ENCODE data around the gene ARF6. TPM values are rescaled to one million over a fixed set of nuclear protein-coding genes. Genes with fewer than 3 reads are reported as not detected.

The ARF6 gene
- total and polyA plus RNA-seq, 10 of the 15 experiments (the other 5 are each of a cell fraction or from before 2014, with no cell fraction given) = 46.8 to 128 (median 71.9) TPM

GRCh38 chr14:49865431-49865859 lies 27.4 kb upstream of the ARF6 start (continued):
- no peak for TF ChIP-seq FOXK2 (IDR thresholded peaks at IDR 0.05)
- TF ChIP-seq RB1 (IDR thresholded peaks at IDR 0.05; ENCODE audit: borderline replicate concordance) = peak; percentile 61; the same call in 1 of the 2 replicates
- TF ChIP-seq SMARCA5 (IDR thresholded peaks at IDR 0.05) = peak; percentile 80; the same call in 1 of the 2 replicates
- TF ChIP-seq CBX5 (IDR thresholded peaks at IDR 0.05; ENCODE audit: low read depth) = 0 out of 2 replicates have a peak, but pooled peaks have one; percentile 59
- TF ChIP-seq CEBPZ (IDR thresholded peaks at IDR 0.05; ENCODE audit: low read depth, low read length) = no peak
- TF ChIP-seq SREBF1 (IDR thresholded peaks at IDR 0.05; ENCODE audit: low read length) = no peak
- 0 out of 2 replicates have a peak, but pooled peaks have one; percentile 26 for TF ChIP-seq FOXM1 (IDR thresholded peaks at IDR 0.05; ENCODE audit: low read depth, low read length)
- no peak for TF ChIP-seq BMI1 (IDR thresholded peaks at IDR 0.05; ENCODE audit: borderline replicate concordance)
- TF ChIP-seq BCLAF1 (IDR thresholded peaks at IDR 0.05) = no peak
- peak; percentile 76; the same call in 1 of the 2 replicates for TF ChIP-seq NBN (IDR thresholded peaks at IDR 0.05)
- no peak for TF ChIP-seq SRF (IDR thresholded peaks at IDR 0.05; ENCODE audit: low read depth in 2 of 2, low read length in 2 of 2)
- no peak for TF ChIP-seq PRDM15 (CRISPR knock-in tag; IDR thresholded peaks at IDR 0.05)
- TF ChIP-seq FOS (IDR thresholded peaks at IDR 0.05; ENCODE audit: borderline replicate concordance, extremely low read depth, insufficient read length) = no peak
- TF ChIP-seq SMC3 (IDR thresholded peaks at IDR 0.05; ENCODE audit: borderline replicate concordance, low read length) = peak; percentile 70
- no peak for TF ChIP-seq MTA3 (IDR thresholded peaks at IDR 0.05; ENCODE audit: borderline replicate concordance, low read length)
- no peak for TF ChIP-seq ZNF207 (IDR thresholded peaks at IDR 0.05; ENCODE audit: borderline replicate concordance)
- no peak for TF ChIP-seq IKZF1 (conservative IDR thresholded peaks at IDR 0.05)
- no peak for TF ChIP-seq POLR2AphosphoS5 (IDR thresholded peaks at IDR 0.05; ENCODE audit: low read length)
- no peak for TF ChIP-seq ZNF274 (IDR thresholded peaks at IDR 0.05; ENCODE audit: insufficient read depth, insufficient read length)
- peak; percentile 18; the same call in 1 of the 2 replicates for TF ChIP-seq RUNX3 (IDR thresholded peaks at IDR 0.05; ENCODE audit: low read length)
- TF ChIP-seq RAD21 (IDR thresholded peaks at IDR 0.05; ENCODE audit: insufficient read depth, low read depth, low read length) = peak; percentile 85
- TF ChIP-seq SMAD1 (IDR thresholded peaks at IDR 0.05; ENCODE audit: low read depth, partially characterized antibody) = no peak
- TF ChIP-seq NFIC (IDR thresholded peaks at IDR 0.05; ENCODE audit: low read depth, low read length) = no peak
- 0 out of 2 replicates have a peak, but pooled peaks have one; percentile 8 for TF ChIP-seq YBX1 (IDR thresholded peaks at IDR 0.05)
